B cell (primary cell): ENCODE measurements around the gene PYGO2. TPM values are rescaled to one million over a fixed set of nuclear protein-coding genes. Genes with fewer than 3 reads are reported as not detected.

Experiments used
- polyA plus RNA-seq: library from polyadenylated mRNA; depleted of rRNA; stranded (reverse); fragments of >200 nt; gene quantifications from 2 replicates; pipeline ENCODE4 v1.2.3, GENCODE V29; 2012
- small RNA-seq: library from RNA; depleted of rRNA; stranded (forward); fragments of <200 nt; gene quantifications from one replicate; pipeline ENCODE3, GENCODE V24; 2012; ENCODE audit warnings: low replicate concordance, low read depth; ENCODE audit not compliant: insufficient read length
- total RNA-seq, 2 donors: library from RNA; stranded (reverse); fragments of 120-200 nt in 1 of 2; gene quantifications; 1 replicate in 1 of 2; 2 replicates in 1 of 2; pipeline versions ENCODE4 v1.2.3 to v1.2.4, GENCODE V29; 2013 to 2022

Gene PYGO2
- total and polyA plus RNA-seq, 2 donors (not counting 1 experiment from before 2014, with no cell fraction given): 22.2 to 52.7 TPM

Small RNAs within 50 kb of the gene (small RNA-seq; reads per million reads assigned to genes)
- gene MIR4258: not detected
- not detected for gene RF00017

Other genes with a start within 250 kb of the PYGO2 start
- 0.17 and 0.29 TPM in 2 replicates for gene KCNN3, start 91.5 kb downstream of the PYGO2 start, total RNA-seq
- gene KCNN3, start 91.5 kb downstream of the PYGO2 start, polyA plus RNA-seq: 0.56 and 0.82 TPM in 2 replicates
- gene PMVK, start 25.1 kb downstream of the PYGO2 start, total RNA-seq: 15.0 TPM in 2 replicates
- gene PMVK, start 25.1 kb downstream of the PYGO2 start, polyA plus RNA-seq: 11.9 and 15.4 TPM in 2 replicates
- 212 and 219 TPM in 2 replicates for gene PBXIP1, start 5.7 kb downstream of the PYGO2 start, total RNA-seq
- 77.6 and 88.8 TPM in 2 replicates for gene PBXIP1, start 5.7 kb downstream of the PYGO2 start, polyA plus RNA-seq
- gene SHC1, start 9.0 kb upstream of the PYGO2 start, total RNA-seq: 59.0 and 61.4 TPM in 2 replicates
- 50.1 and 64.0 TPM in 2 replicates for gene SHC1, start 9.0 kb upstream of the PYGO2 start, polyA plus RNA-seq
- gene CKS1B, start 12.9 kb upstream of the PYGO2 start, total RNA-seq: 16.8 and 17.5 TPM in 2 replicates
- 24.4 and 33.0 TPM in 2 replicates for gene CKS1B, start 12.9 kb upstream of the PYGO2 start, polyA plus RNA-seq
- gene FLAD1, start 21.6 kb upstream of the PYGO2 start, total RNA-seq: 49.6 and 51.4 TPM in 2 replicates
- gene FLAD1, start 21.6 kb upstream of the PYGO2 start, polyA plus RNA-seq: 68.9 and 83.0 TPM in 2 replicates
- gene LENEP, start 31.8 kb upstream of the PYGO2 start, total RNA-seq: 1.7 and 2.0 TPM in 2 replicates
- not detected in 2 replicates for gene LENEP, start 31.8 kb upstream of the PYGO2 start, polyA plus RNA-seq
- gene ZBTB7B, start 41.0 kb upstream of the PYGO2 start, total RNA-seq: 55.7 and 66.0 TPM in 2 replicates
- 56.4 and 67.3 TPM in 2 replicates for gene ZBTB7B, start 41.0 kb upstream of the PYGO2 start, polyA plus RNA-seq
- gene DCST2, start 72.0 kb upstream of the PYGO2 start, total RNA-seq: 0.89 and 0.90 TPM in 2 replicates
- gene DCST2, start 72.0 kb upstream of the PYGO2 start, polyA plus RNA-seq: 2.9 and 5.4 TPM in 2 replicates
- gene DCST1, start 72.0 kb upstream of the PYGO2 start, total RNA-seq: not detected in 2 replicates
- gene DCST1, start 72.0 kb upstream of the PYGO2 start, polyA plus RNA-seq: 0.22 and 0.52 TPM in 2 replicates
- 14.6 and 17.0 TPM in 2 replicates for gene ADAM15, start 89.5 kb upstream of the PYGO2 start, total RNA-seq
- gene ADAM15, start 89.5 kb upstream of the PYGO2 start, polyA plus RNA-seq: 28.4 and 35.1 TPM in 2 replicates
- gene EFNA4, start 102.0 kb upstream of the PYGO2 start, total RNA-seq: 8.4 and 9.9 TPM in 2 replicates
- 6.5 and 10.6 TPM in 2 replicates for gene EFNA4, start 102.0 kb upstream of the PYGO2 start, polyA plus RNA-seq
- 1.6 and 3.7 TPM in 2 replicates for gene EFNA3, start 117.1 kb upstream of the PYGO2 start, total RNA-seq
- 1.8 and 3.2 TPM in 2 replicates for gene EFNA3, start 117.1 kb upstream of the PYGO2 start, polyA plus RNA-seq
- 0.56 TPM in 1 of 2 replicates, not detected in the other for gene EFNA1, start 166.1 kb upstream of the PYGO2 start, total RNA-seq
- gene EFNA1, start 166.1 kb upstream of the PYGO2 start, polyA plus RNA-seq: 0.28 and 1.5 TPM in 2 replicates
- 61.3 and 62.8 TPM in 2 replicates for gene SLC50A1, start 174.1 kb upstream of the PYGO2 start, total RNA-seq
- 86.8 and 109 TPM in 2 replicates for gene SLC50A1, start 174.1 kb upstream of the PYGO2 start, polyA plus RNA-seq
- 39.9 and 41.7 TPM in 2 replicates for gene DPM3, start 178.7 kb upstream of the PYGO2 start, total RNA-seq
- gene DPM3, start 178.7 kb upstream of the PYGO2 start, polyA plus RNA-seq: 68.0 and 97.3 TPM in 2 replicates
- 136 and 151 TPM in 2 replicates for gene KRTCAP2, start 211.5 kb upstream of the PYGO2 start, total RNA-seq
- 190 and 259 TPM in 2 replicates for gene KRTCAP2, start 211.5 kb upstream of the PYGO2 start, polyA plus RNA-seq
- gene TRIM46, start 212.1 kb upstream of the PYGO2 start, total RNA-seq: 1.3 and 2.6 TPM in 2 replicates
- gene TRIM46, start 212.1 kb upstream of the PYGO2 start, polyA plus RNA-seq: 3.4 TPM in 2 replicates
- 26.0 and 28.6 TPM in 2 replicates for gene THBS3, start 246.1 kb upstream of the PYGO2 start, total RNA-seq
- gene THBS3, start 246.1 kb upstream of the PYGO2 start, polyA plus RNA-seq: 28.0 and 34.3 TPM in 2 replicates
- gene MTX1, start 246.9 kb upstream of the PYGO2 start, total RNA-seq: 18.4 and 19.0 TPM in 2 replicates
- gene MTX1, start 246.9 kb upstream of the PYGO2 start, polyA plus RNA-seq: 34.2 and 40.4 TPM in 2 replicates